Esophagus (tissue), 2 donors: ENCODE data around the gene EPHB6. TPM values are rescaled to one million over a fixed set of nuclear protein-coding genes. Genes with fewer than 3 reads are reported as not detected.

Experiments
- H3K27ac ChIP-seq, 2 donors: one replicate each; pipeline ENCODE4 v1.5.1; 2013; ENCODE audit warnings: low read depth in 2 of 2, mild to moderate bottlenecking in 2 of 2, inconsistent platforms in 1 of 2, low read length in 1 of 2, moderate library complexity in 1 of 2
- H3K27me3 ChIP-seq, 2 donors: one replicate each; pipeline ENCODE4 v1.6.1; 2013; ENCODE audit warnings: low read length in 2 of 2, control low read depth in 1 of 2, mild to moderate bottlenecking in 1 of 2; ENCODE audit not compliant: insufficient read depth in 2 of 2, control insufficient read depth in 1 of 2
- H3K36me3 ChIP-seq, 2 donors: one replicate each; pipeline ENCODE4 v1.6.1; 2013; ENCODE audit warnings: low read length in 1 of 2; ENCODE audit not compliant: control insufficient read depth in 2 of 2, insufficient read depth in 2 of 2
- H3K4me1 ChIP-seq, 2 donors: one replicate each; pipeline ENCODE4 v1.6.1; 2013; ENCODE audit warnings: low read length in 1 of 2; ENCODE audit not compliant: control insufficient read depth in 2 of 2, insufficient read depth in 2 of 2
- H3K4me3 ChIP-seq, 2 donors: one replicate each; pipeline ENCODE4 v1.5.1; 2013; ENCODE audit warnings: low read length in 2 of 2, mild to moderate bottlenecking in 2 of 2, low read depth in 1 of 2, moderate library complexity in 1 of 2
- H3K9me3 ChIP-seq, 2 donors: one replicate each; pipeline ENCODE4 v1.6.1; 2013; ENCODE audit warnings: mild to moderate bottlenecking in 2 of 2, low read depth in 1 of 2, low read length in 1 of 2, moderate library complexity in 1 of 2; ENCODE audit not compliant: control insufficient read depth in 2 of 2, insufficient read depth in 1 of 2
- WGBS, 2 donors: extraction: QIAGEN DNeasy Blood & Tissue Kit; methylation state at CpG; one replicate each; pipeline ENCODE4 v1.1.7; 2013; 5-methylcytosine and 5-hydroxymethylcytosine counted together
- polyA plus RNA-seq, 2 donors: library from polyadenylated mRNA; stranded (reverse); fragments of 200-250 nt; gene quantifications; one replicate each; pipeline ENCODE4 v1.2.3, GENCODE V29; 2013
- donor health status: healthy with polysubstance abuse.
- donor health status: Bipolar disorder and iron deficiency.

Gene EPHB6
- polyA plus RNA-seq, 2 donors, result 17.0 to 33.3 TPM

DNA sequence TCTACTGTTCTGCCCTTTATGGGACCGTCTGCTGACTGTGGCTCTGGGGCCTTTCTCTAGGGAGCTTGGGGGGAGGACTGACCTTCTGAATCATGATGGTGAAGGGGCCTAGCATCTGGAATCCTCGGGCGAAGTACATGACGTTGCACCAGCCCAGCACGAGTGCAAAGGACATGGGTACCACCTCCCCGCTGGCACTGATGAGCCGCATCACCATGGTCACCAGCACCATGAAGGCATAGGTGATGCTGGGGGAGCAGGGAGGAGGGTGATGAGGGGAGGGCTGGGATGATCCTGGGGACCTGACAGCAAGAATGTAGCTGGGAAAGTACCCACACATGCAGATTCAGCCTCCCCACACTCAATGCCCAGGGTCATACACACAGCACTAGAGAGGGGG, 19.5 kb downstream of the EPHB6 start:
- Histone ChIP-seq H3K4me1 (no peaks in the 10 kb centered on the region), H3K9me3 (no peaks in the 10 kb centered on the region), H3K36me3 (peaks cover 0 to 25% of the 10 kb centered on the region in 2 donors), H3K27ac (no peak overlapping the region), H3K4me3 (no peak overlapping the region), H3K27me3 (no peaks in the 10 kb centered on the region)
- WGBS, 2 donors, result 81 to 85% methylated on average over 7 of the region's 7 CpGs

DNA sequence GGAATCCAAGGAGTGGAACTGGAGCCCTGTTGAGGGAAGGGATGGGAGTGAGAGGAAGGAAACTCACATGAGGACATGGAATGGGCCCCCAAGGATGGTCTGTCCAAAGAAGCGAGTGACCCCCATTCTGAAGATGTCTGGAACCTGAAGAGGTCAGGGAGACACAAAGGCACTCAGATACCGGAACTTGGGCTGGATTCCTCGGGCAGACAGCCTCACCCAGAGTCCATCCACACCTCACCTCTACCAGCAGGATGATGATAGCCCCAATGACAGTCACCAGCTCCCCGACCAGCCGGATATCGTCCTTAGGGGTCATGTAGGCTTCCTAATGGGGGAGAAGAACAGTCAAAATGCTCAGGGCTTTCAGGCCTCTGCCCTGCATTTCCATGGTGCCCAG, 20.0 kb downstream of the EPHB6 start:
- H3K27me3 ChIP-seq, result no peaks in the 10 kb centered on the region
- H3K4me1 ChIP-seq, result no peaks in the 10 kb centered on the region
- 88 to 93% methylated on average over 6 of the region's 6 CpGs for WGBS, 2 donors
- H3K36me3 ChIP-seq, result peaks cover 0 to 25% of the 10 kb centered on the region in 2 donors
- no peak overlapping the region for H3K27ac ChIP-seq
- no peak overlapping the region for H3K4me3 ChIP-seq
- no peaks in the 10 kb centered on the region for H3K9me3 ChIP-seq

DNA sequence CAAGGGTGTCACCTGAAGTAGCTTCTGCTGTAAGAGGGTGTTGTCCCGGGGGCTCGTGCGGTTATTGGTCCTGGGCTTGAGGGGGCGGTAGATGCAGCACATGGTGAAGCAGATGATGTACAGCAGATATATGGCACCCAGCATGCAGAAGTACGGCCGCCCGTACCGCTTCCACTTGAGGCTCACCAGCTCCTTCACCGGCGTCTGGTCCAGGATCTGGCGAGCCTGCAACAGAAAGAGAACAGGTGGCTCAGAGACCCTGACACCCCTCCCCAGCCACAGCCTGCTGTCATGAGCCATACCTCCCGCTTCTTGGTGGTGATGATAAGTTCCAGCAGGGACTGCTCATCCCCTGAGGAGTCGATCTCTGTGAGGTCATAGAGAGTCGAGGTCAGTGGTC, 20.6 kb downstream of the EPHB6 start:
- Histone ChIP-seq H3K9me3 (no peaks in the 10 kb centered on the region), H3K4me3 (no peak overlapping the region), H3K27ac (no peak overlapping the region), H3K4me1 (no peaks in the 10 kb centered on the region), H3K36me3 (peaks cover 0 to 23% of the 10 kb centered on the region in 2 donors), H3K27me3 (no peaks in the 10 kb centered on the region)
- WGBS, 2 donors, result 88 to 91% methylated on average over 14 of the region's 14 CpGs

DNA sequence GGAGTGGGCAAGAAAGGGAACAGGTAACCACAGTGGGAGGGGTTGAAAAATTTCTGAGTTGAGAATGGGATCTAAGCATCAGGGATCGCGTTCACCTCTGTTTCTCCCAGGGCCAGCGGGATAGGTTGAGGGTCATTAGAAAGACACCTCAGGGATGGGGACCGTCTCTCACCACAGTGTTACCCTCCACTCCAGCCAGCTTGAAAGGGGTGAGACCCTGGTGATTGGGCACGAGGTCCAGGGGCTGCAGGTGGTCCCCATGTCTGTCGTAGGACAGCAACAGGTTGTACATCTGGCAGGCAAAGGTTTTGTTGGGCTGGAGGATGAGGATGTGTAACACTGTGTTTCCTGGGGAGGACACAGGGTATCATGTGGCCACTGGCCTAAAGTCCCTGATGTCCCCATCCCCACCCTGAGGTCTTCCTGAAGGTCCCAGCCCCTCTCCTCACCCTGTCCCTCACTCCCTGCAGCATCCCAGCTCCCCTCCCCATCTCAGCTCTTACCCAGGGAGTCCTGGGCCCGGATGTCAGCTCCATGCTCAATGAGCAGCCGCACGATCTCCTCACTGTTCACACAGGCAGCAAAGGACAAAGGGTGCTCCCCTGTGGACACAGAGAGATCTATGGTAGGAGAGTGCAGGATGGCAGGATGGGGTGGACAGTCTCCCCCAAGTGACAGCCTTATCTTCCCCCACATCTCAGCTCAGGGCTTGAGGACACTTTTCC, 21.5 kb downstream of the EPHB6 start:
- Histone ChIP-seq H3K36me3 (peaks cover 0 to 14% of the 10 kb centered on the region in 2 donors), H3K9me3 (no peaks in the 10 kb centered on the region), H3K27ac (no peak overlapping the region), H3K27me3 (no peaks in the 10 kb centered on the region), H3K4me1 (no peaks in the 10 kb centered on the region), H3K4me3 (no peak overlapping the region)
- 83 to 85% methylated on average over 9 of the region's 9 CpGs for WGBS, 2 donors

DNA sequence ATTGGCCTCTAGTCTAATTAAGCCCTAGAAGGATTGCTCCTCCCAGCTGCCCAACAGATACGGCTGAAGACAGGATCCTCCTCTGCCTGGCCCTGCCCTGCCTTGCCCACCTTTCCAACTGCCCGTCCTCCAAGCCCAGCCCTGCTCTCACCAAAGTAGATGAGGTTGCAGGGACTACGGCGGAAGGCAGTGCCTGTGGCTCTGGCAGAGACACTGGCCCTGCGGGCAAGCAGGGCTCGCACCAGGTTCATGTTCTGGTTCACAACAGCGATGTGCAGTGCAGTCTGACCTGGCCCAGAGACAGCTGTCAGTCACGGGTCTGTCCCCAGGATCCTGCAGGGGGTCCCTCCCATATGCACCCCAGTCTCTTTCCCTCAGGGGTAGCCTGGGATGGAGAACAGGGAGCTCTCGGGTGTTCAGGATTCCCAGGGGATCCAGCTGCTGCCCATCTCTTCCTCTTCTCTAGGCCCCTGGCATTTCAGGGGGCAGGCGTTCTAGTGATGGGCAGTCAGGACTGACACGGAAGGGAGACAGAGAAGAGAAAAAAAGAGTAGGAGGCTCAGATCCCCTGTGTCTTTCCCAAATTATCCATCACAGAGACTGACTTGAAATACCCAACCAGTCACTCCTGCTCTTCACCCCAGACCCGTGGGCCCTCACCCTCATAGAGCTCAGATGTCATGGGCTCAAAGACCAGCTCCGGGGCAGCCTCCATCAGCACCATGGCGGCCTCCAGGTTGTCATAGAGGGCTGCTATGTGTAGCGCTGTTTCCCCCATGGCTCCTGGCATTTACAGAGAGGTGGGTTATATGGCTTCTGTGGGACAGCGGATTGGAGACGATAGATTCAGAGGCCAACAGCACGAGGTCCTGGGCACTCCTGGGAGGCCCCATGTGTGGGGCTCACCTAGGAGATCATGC, 22.4 kb downstream of the EPHB6 start:
- Histone ChIP-seq H3K27me3 (no peaks in the 10 kb centered on the region), H3K9me3 (no peaks in the 10 kb centered on the region), H3K27ac (no peak overlapping the region), H3K4me3 (no peak overlapping the region), H3K36me3 (peaks cover 0 to 7% of the 10 kb centered on the region in 2 donors), H3K4me1 (no peaks in the 10 kb centered on the region)
- 88 to 89% methylated on average over 18 of the region's 18 CpGs for WGBS, 2 donors

DNA sequence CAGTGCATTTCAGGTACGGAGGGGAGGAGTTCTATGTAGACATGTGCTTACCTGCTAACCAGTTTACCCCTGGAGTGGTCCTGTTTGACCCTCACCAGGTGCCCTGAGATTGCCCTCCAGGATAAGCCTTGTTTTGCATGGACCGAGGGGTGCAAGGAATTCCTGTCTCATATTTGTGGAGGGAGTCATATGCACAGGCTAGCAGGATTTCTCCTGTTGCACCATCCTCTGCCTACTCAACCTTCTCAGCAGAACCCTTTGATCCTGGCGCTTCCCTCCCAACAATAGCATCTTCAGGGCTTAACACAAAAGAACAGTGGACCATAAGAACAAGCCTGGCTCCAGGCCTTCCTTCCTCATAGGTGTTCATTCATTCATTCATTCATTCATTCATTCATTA, 23.4 kb downstream of the EPHB6 start:
- Histone ChIP-seq H3K4me1 (peaks cover 0 to 2% of the 10 kb centered on the region in 2 donors), H3K36me3 (peaks cover 0 to 5% of the 10 kb centered on the region in 2 donors), H3K27ac (no peak overlapping the region), H3K9me3 (no peaks in the 10 kb centered on the region), H3K4me3 (no peak overlapping the region), H3K27me3 (no peaks in the 10 kb centered on the region)
- WGBS, 2 donors, result 88 to 92% methylated on average over 3 of the region's 3 CpGs

DNA sequence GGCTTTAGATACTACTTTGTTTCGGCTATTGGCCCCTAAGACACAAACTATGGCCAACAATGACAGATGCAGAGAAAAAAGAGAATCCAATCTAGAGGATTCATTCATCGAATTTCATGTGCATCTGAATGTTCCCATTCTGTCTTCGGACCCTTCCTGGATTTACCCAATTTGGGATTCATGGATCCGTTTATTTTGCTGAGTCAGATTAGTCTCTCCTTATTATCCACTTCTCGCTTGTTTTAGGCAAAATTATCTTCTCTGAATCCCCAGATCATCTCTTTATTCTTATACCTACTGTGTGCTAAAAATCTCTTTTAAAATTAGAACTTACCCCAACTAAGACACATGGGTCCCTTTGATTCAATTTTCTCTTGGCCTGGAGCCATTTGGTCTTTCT, 24.2 kb downstream of the EPHB6 start:
- no peak overlapping the region for H3K27ac ChIP-seq
- H3K36me3 ChIP-seq, result peaks cover 0 to 5% of the 10 kb centered on the region in 2 donors
- peaks cover 0 to 2% of the 10 kb centered on the region in 2 donors for H3K4me1 ChIP-seq
- no peaks in the 10 kb centered on the region for H3K9me3 ChIP-seq
- H3K4me3 ChIP-seq, result no peak overlapping the region
- whole genome bisulfite sequencing, 2 donors, result 82 to 84% methylated on average over 5 of the region's 5 CpGs
- H3K27me3 ChIP-seq, result no peaks in the 10 kb centered on the region

DNA sequence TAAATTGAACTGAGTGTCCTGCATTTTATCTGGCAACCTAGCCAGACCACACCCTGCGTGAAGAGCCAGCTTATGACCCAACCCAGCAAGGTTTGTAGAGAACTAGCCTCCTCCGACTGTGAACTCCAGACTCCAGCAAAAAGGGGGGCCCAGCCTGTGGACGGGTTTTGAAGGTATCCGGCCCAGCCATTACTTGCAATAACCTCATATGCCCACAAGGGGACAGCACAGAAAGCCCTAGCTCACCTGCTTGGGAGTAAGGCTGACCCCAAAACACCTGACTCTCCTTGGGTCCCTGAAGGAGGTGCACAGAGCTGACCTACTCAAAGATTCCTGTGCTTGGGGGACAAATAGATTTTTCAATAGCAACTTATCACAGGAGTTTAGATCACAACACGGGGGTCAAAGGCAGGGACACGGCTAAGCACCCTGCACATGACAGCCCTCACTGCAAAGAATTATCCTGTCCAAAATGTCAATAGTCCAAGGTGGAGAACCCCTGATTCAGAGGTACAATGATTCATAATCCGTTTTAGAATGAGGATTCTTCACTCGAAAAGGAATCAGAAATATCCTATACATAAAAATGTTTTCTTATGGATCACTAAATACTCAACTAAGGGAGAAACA, 26.1 kb downstream of the EPHB6 start:
- H3K27ac ChIP-seq, result no peak overlapping the region
- WGBS, 2 donors, result 26 to 30% methylated on average over 8 of the region's 8 CpGs
- no peak overlapping the region for H3K4me3 ChIP-seq
- H3K9me3 ChIP-seq, result no peaks in the 10 kb centered on the region
- no peaks in the 10 kb centered on the region for H3K36me3 ChIP-seq
- H3K27me3 ChIP-seq, result no peaks in the 10 kb centered on the region
- H3K4me1 ChIP-seq, result peaks cover 0 to 7% of the 10 kb centered on the region in 2 donors

DNA sequence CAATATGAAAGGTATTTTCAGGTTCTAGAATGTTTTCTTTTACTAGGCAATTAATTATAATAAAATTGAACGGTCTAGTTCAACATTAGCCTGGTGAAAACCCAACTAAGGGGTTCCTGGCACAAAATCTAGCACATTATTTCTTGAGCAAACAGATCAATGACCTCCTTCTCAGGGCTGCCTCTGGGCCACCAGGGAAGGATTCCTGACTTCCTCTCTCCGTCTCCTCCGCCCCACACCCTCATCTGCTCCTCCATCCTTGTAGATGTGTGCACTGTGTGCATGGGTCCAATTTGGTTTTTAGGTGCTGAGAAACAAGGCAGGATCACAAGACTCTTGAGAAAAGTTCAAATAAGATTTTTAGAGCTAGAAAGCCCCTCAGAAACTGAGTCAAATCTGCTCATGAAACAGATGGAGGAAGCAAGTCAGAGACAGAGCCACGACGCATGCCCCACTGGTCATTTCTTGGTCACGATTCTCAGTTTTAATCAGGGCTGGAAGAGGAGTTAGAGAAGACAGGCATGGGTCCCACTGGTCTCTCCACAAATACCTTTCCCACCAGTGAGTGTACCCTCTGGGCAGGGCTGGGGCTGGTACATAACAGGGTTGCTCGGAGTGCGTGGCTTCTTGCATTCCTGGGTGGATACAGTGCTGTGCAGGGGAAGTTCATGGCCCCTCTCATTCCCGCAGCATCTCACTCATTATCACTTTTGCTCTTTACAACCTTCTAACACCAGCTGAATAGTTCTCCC, 26.9 kb downstream of the EPHB6 start:
- H3K27ac ChIP-seq, result no peak overlapping the region
- H3K9me3 ChIP-seq, result no peaks in the 10 kb centered on the region
- H3K4me3 ChIP-seq, result no peak overlapping the region
- no peaks in the 10 kb centered on the region for H3K36me3 ChIP-seq
- H3K4me1 ChIP-seq, result peaks cover 0 to 7% of the 10 kb centered on the region in 2 donors
- 68 to 75% methylated on average over 9 of the region's 9 CpGs for WGBS, 2 donors
- no peaks in the 10 kb centered on the region for H3K27me3 ChIP-seq
